Ovary (tissue), 9 donors: ENCODE results near the gene INCENP. TPM values are rescaled to one million over a fixed set of nuclear protein-coding genes. Genes with fewer than 3 reads are reported as not detected.

Experiments
- DNase-seq, 5 donors: peaks; one replicate each; pipeline ENCODE4 v3.0.0-alpha.2; 2019 to 2020
- H3K27ac ChIP-seq, 2 donors: fragments of 200-600 bp; one replicate each; pipeline versions ENCODE4 v1.5.1 to v1.8.0; 2019 to 2022
- H3K27me3 ChIP-seq: fragments of 200-600 bp; one replicate; pipeline ENCODE4 v1.8.0; 2022
- H3K36me3 ChIP-seq: fragments of 200-600 bp; sonication (generic); one replicate; pipeline ENCODE4 v1.5.1; 2019
- H3K4me1 ChIP-seq: one replicate; pipeline ENCODE4 v1.8.1; 2013; ENCODE audit warnings: mild to moderate bottlenecking, moderate library complexity; ENCODE audit not compliant: insufficient read depth
- H3K4me3 ChIP-seq: fragments of 200-600 bp; sonication (generic); one replicate; pipeline ENCODE4 v1.5.1; 2017
- H3K9me3 ChIP-seq, 2 donors: fragments of 200-600 bp in 1 of 2; sonication (generic) in 1 of 2; one replicate each; pipeline versions ENCODE4 v1.5.1 to v1.8.1; 2013 to 2019; ENCODE audit warnings: mild to moderate bottlenecking in 1 of 2, moderate library complexity in 1 of 2
- CTCF ChIP-seq, 3 donors: fragments of 450-650 bp in 2 of 3; fragments of 200-600 bp in 1 of 3; IDR thresholded peaks; one replicate each; pipeline versions ENCODE4 v1.5.1 to v1.8.0; 2016 to 2022; ENCODE audit warnings: antibody characterized with exemption in 3 of 3, mild to moderate bottlenecking in 1 of 3
- EP300 ChIP-seq: sonication (generic); formaldehyde crosslinking; IDR thresholded peaks from one replicate; pipeline ENCODE4 v1.6.1; 2017; ENCODE audit warnings: antibody characterized with exemption
- POLR2A ChIP-seq: fragments of 450-650 bp; IDR thresholded peaks from one replicate; pipeline ENCODE4 v1.6.1; 2017; ENCODE audit warnings: antibody characterized with exemption, mild to moderate bottlenecking, moderate library complexity
- WGBS, 3 donors: extraction: QIAGEN DNeasy Blood & Tissue Kit in 1 of 3; methylation state at CpG; one replicate each; pipeline versions ENCODE4 v1.1.5 to v1.1.7; 2013 to 2017; 5-methylcytosine and 5-hydroxymethylcytosine counted together
- intact Hi-C, 4 donors: fragments of 100-400 bp; cut with DNase I; formaldehyde crosslinking; loops; one replicate each; pipeline versions ENCODE4 v1.11.0 to v1.15.1; 2022 to 2023
- polyA plus RNA-seq, 2 donors: library from polyadenylated mRNA; stranded (reverse); fragments of 200-250 nt in 1 of 2; fragments of 350-450 nt in 1 of 2; fragmentation: Illumina TruSeq in 1 of 2; extraction: RNeasy Lipid Tissue Mini Kit (QIAGEN cat#74804) in 1 of 2; gene quantifications; one replicate each; pipeline ENCODE4 v1.2.3, GENCODE V29; 2013 to 2014
- total RNA-seq, 7 donors: library from RNA; depleted of rRNA in 2 of 7; stranded (reverse); fragments of >200 nt in 2 of 7; fragmentation: NEBNext Ultra II Directional in 3 of 7; extraction: Animal tissue kit (Norgen Biotek cat#: 25700) in 3 of 7; gene quantifications; one replicate each; pipeline versions ENCODE4 v1.1.0 to v1.2.4, GENCODE V29; 2016 to 2023
- donor health status: DM: no; HTN: no; CAD: no; lungs with moderate emphysema.
- donor health status: DM: no; HTN: no; CAD: no.
- donor health status: Bipolar disorder and iron deficiency.
- donor health status: DM: yes; HTN: yes; CAD: no.
- donor health status: DM: no; HTN: no; CAD: no.
- donor health status: DM: yes; HTN: yes; CAD: no.

Gene INCENP
- total and polyA plus RNA-seq, 9 donors, result 6.6 to 20.0 (median 14.6) TPM

GRCh38 chr11:62132689-62133293, 9.0 kb downstream of the INCENP start:
- DNase-seq, result no peak
- H3K36me3 ChIP-seq, result no peaks in the 10 kb centered on the region
- 82 to 87% (median 86%) methylated on average over 6 of the region's 6 CpGs for WGBS, 3 donors
- H3K27me3 ChIP-seq, result no peaks in the 10 kb centered on the region
- H3K4me3 ChIP-seq, result no peak overlapping the region
- no peak for TF ChIP-seq CTCF (IDR thresholded peaks at IDR 0.05)
- intact Hi-C loops, result no loop called here
- no peaks in the 10 kb centered on the region for H3K9me3 ChIP-seq
- H3K27ac ChIP-seq, result no peak overlapping the region
- no peaks in the 10 kb centered on the region for H3K4me1 ChIP-seq

GRCh38 chr11:62133328-62134065, 9.7 kb downstream of the INCENP start:
- no peak overlapping the region for H3K4me3 ChIP-seq
- no peak for TF ChIP-seq POLR2A
- TF ChIP-seq CTCF (IDR thresholded peaks at IDR 0.05), result no peak
- TF ChIP-seq EP300, result no peak
- H3K36me3 ChIP-seq, result no peaks in the 10 kb centered on the region
- intact Hi-C loops, result no loop called here
- H3K9me3 ChIP-seq, result no peaks in the 10 kb centered on the region
- H3K27ac ChIP-seq, result no peak overlapping the region
- H3K4me1 ChIP-seq, result no peaks in the 10 kb centered on the region
- H3K27me3 ChIP-seq, result no peaks in the 10 kb centered on the region
- DNase-seq, result no peak
- 90 to 92% (median 91%) methylated on average over 16 of the region's 16 CpGs for WGBS, 3 donors

- Histone ChIP-seq H3K27me3 (no peaks in the 10 kb centered on the region), H3K36me3 (no peaks in the 10 kb centered on the region), H3K4me3 (no peak overlapping the region), H3K4me1 (no peaks in the 10 kb centered on the region), H3K27ac (no peak overlapping the region), H3K9me3 (no peaks in the 10 kb centered on the region)
- WGBS, 3 donors, result 95 to 96% (median 95%) methylated on average over 7 of the region's 7 CpGs
- DNase-seq, result peak in 1 of 5 donors; percentile 8
- TF ChIP-seq CTCF (IDR thresholded peaks at IDR 0.05) (no peak), POLR2A (no peak), EP300 (no peak)
- intact Hi-C loops, result no loop called here
Observed at GRCh38 chr11:62137276-62137861, 13.6 kb downstream of the INCENP start.

- no peaks in the 10 kb centered on the region for H3K27me3 ChIP-seq
- H3K9me3 ChIP-seq, result no peaks in the 10 kb centered on the region
- no peak overlapping the region for H3K4me3 ChIP-seq
- peak in 1 of 5 donors; percentile 10 for DNase-seq
- no peaks in the 10 kb centered on the region for H3K36me3 ChIP-seq
- 94 to 97% (median 95%) methylated on average over 14 of the region's 14 CpGs for WGBS, 3 donors
- intact Hi-C loops, result no loop called here
- TF ChIP-seq CTCF (IDR thresholded peaks at IDR 0.05), result no peak
- no peak for TF ChIP-seq EP300
- no peak for TF ChIP-seq POLR2A
- no peaks in the 10 kb centered on the region for H3K4me1 ChIP-seq
- no peak overlapping the region for H3K27ac ChIP-seq
Observed at GRCh38 chr11:62137881-62138629, 14.2 kb downstream of the INCENP start.
